ENCODE data around the gene GDA.

Gene GDA

DNA sequence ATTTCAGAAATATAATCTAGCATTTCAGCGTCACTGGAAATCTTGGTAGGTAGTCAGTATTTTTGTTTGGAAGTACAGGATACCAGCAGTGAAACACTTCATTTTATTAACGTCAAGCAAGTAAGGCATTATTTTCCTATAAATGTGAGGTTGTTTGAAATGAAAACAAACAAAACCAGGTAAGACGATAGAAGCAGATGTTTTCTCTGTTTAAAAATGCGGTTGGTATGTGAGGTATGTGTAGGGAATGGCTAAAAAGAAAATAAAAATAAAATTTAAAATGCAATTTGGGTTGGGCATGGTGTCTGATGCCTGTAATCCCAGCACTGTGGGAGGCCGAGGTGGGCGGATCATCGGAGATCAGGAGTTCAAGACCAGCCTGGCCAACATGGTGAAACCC lies 16.1 kb downstream of the GDA start:
- TF ChIP-seq CTCF (IDR thresholded peaks at IDR 0.05) = no peak

DNA sequence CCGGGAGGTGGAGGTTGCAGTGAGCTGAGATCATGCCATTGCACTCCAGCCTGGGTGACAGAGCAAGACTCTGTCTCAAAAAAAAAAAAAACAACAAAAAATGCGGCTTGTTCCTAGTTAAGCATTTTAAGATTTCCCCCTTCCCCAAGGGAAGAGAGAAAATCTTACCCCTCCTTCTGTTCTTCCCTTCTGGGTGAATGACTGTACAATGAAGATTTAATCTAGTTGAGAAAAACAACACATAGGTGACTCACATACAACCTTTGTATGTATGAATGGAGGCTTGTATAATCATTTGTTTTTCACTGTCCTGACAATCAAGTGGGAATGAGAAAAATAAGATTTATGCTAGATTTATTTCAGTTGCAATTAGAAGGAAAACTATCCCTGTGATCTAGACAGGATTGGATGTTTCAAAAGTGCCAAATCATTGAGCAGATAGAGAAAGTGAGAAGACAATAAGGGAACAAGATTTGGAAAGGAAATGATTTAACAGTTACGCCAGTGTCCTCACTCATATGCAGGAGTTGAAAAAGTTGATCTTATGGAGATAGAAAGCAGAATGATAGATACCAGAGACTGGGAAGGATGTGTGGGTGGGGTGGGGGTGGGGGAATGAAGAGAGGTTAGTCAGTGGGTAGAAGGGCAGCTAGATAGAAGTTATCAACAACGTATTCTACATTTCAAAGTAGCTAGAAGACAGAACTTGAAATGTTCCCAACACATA lies 16.7 kb downstream of the GDA start:
- no peak for TF ChIP-seq CTCF (IDR thresholded peaks at IDR 0.05)

DNA sequence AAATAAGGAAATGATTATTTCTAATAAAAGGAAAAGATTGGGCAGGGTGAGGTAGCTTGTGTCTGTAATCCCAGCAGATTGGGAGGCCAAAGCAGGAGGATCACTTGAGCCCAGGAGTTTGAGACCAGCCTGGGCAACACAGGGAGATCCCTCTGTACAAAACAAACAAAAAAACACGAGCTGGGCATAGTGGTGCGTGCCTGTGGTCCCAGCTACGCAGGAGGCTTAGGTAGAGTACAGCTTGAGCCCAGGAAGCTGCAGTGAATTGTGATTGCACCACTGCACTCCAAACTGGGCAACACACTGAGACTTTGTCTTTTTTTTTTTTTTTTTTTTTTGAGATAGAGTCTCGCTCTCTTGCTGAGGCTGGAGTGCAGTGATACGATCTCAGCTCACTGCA lies 18.8 kb downstream of the GDA start:
- no peak for TF ChIP-seq CTCF (IDR thresholded peaks at IDR 0.05)

- no peak for TF ChIP-seq CTCF (IDR thresholded peaks at IDR 0.05)
Measured at GRCh38 chr9:72169178-72169577, 19.9 kb downstream of the GDA start.

DNA sequence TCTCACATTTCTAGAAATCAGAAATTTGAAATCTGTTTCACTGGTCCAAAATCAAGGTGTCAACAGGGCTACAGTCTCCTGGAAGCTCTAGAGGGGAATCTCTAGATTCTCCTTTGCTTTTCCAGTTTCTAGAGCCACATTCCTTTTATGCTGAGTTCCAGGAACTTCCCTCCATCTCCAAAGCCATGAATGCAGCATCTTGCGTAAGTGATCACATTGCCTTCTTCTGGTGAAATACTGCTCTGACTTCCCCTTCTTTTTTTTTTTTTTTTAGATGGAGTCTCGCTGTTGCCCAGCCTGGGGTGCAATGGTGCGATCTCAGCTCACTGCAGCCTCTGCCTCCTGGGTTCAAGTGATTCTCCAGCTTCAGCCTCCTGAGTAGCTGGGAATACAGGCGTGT lies 23.8 kb downstream of the GDA start:
- TF ChIP-seq CTCF (IDR thresholded peaks at IDR 0.05) = no peak

DNA sequence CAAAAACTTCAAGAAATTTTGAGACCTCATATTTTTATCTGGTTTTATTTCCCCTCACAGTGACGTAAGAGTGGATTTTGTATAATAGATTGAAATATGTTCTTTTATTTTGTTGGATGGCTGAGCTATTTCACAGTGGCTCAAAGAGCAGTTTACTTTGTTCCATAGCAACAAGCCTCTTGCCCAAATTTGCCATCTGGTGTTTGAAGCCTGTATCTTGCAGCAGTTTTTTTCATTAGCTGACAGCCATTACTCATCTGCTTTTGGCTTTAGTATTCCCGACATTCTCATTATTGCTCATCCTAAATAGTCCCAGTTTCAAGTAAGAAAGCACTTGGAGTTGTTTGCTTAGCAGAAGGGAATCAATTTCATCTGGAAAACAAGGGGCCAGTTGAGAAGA lies 36.3 kb downstream of the GDA start:
- no peak for TF ChIP-seq CTCF (IDR thresholded peaks at IDR 0.05)

- no peak for TF ChIP-seq CTCF (IDR thresholded peaks at IDR 0.05)
Measured at GRCh38 chr9:72187121-72187695, 38.0 kb downstream of the GDA start.
